Measurements from ENCODE around the gene MED14.

MED14 gene

GRCh38 chrX:40612511-40612910 is 122.8 kb downstream of the MED14 start:
- no peak for DNase-seq (ENCODE audit: low read depth)
- H3K4me3 ChIP-seq (ENCODE audit: control insufficient read depth, low read depth, low read length) = no peak overlapping the region
- no peak for TF ChIP-seq CTCF (IDR thresholded peaks at IDR 0.05; ENCODE audit: control insufficient read depth, insufficient read depth, low read depth, low read length, missing control alignments)

- no peak for DNase-seq (ENCODE audit: low read depth)
- no peak for TF ChIP-seq CTCF (IDR thresholded peaks at IDR 0.05; ENCODE audit: control insufficient read depth, insufficient read depth, low read depth, low read length, missing control alignments)
These were observed 128.0 kb downstream of the MED14 start for GRCh38 chrX:40607381-40607780.

GRCh38 chrX:40603446-40603845 is 131.9 kb downstream of the MED14 start:
- no peak overlapping the region for H3K4me3 ChIP-seq (ENCODE audit: control insufficient read depth, low read depth, low read length)
- no peak for TF ChIP-seq CTCF (IDR thresholded peaks at IDR 0.05; ENCODE audit: control insufficient read depth, insufficient read depth, low read depth, low read length, missing control alignments)
- DNase-seq (ENCODE audit: low read depth) = no peak

More at GRCh38 chrX:40607381-40607780, 128.0 kb downstream of the MED14 start:
- H3K4me3 ChIP-seq (ENCODE audit: control insufficient read depth, low read depth, low read length) = no peak overlapping the region
